Stimulated activated naive CD8-positive, alpha-beta T cell treated with anti-CD3 and anti-CD28 coated beads, Interleukin-15, amount 100 ng/mL, for 72 hours (primary cell): ENCODE results near the gene SPATS2.

ENCODE experiments used
- ATAC-seq: fragments of 150-1000 bp; cut with Tn5 transposase; 2 replicates; pipeline ENCODE4 v1.10.0; 2021; ENCODE audit warnings: mild to moderate bottlenecking, moderate library complexity
- DNase-seq, 2 donors: peaks; one replicate each; pipeline ENCODE4 v3.0.0; 2021 to 2022
- H3K27ac Mint-ChIP-seq, 2 donors: one replicate each; pipeline ENCODE4 v1.8.0; 2022; ENCODE audit warnings: mild to moderate bottlenecking in 2 of 2, mixed read lengths in 2 of 2, moderate library complexity in 2 of 2
- H3K27me3 Mint-ChIP-seq: one replicate; pipeline ENCODE4 v1.8.0; 2022; ENCODE audit warnings: mixed read lengths
- H3K4me1 Mint-ChIP-seq: one replicate; pipeline ENCODE4 v1.8.0; 2022; ENCODE audit warnings: mild to moderate bottlenecking, mixed read lengths
- H3K4me3 Mint-ChIP-seq, 2 donors: one replicate each; pipeline ENCODE4 v1.8.0; 2022; ENCODE audit warnings: mild to moderate bottlenecking in 2 of 2, mixed read lengths in 2 of 2, moderate library complexity in 1 of 2
- H3K9me3 Mint-ChIP-seq, 2 donors: one replicate each; pipeline ENCODE4 v1.8.0; 2022; ENCODE audit warnings: mixed read lengths in 2 of 2

SPATS2 gene

GRCh38 chr12:49549735-49550692 lies 182.8 kb downstream of the SPATS2 start:
- no peaks in the 10 kb centered on the region for H3K27me3 Mint-ChIP-seq
- ATAC-seq (no peak), DNase-seq (no peak)
- H3K9me3 Mint-ChIP-seq = no peaks in the 10 kb centered on the region
- peak overlapping the region; percentile 70 to 86 for H3K4me3 Mint-ChIP-seq
- H3K27ac Mint-ChIP-seq = no peak overlapping the region
- H3K4me1 Mint-ChIP-seq = peaks cover 36% of the 10 kb centered on the region

- no peak for ATAC-seq
- DNase-seq = no peak
- Mint-ChIP-seq H3K9me3 (no peaks in the 10 kb centered on the region), H3K27me3 (no peaks in the 10 kb centered on the region), H3K4me3 (no peak overlapping the region), H3K27ac (no peak overlapping the region), H3K4me1 (peaks cover 32% of the 10 kb centered on the region)
Observed at GRCh38 chr12:49550693-49551252, 183.5 kb downstream of the SPATS2 start.

GRCh38 chr12:49552014-49552413 lies 184.8 kb downstream of the SPATS2 start:
- Mint-ChIP-seq H3K4me3 (no peak overlapping the region), H3K27ac (no peak overlapping the region), H3K4me1 (peaks cover 42% of the 10 kb centered on the region), H3K9me3 (no peaks in the 10 kb centered on the region), H3K27me3 (no peaks in the 10 kb centered on the region)
- DNase-seq (no peak), ATAC-seq (no peak)

GRCh38 chr12:49552425-49552824 lies 185.2 kb downstream of the SPATS2 start:
- Mint-ChIP-seq H3K27ac (no peak overlapping the region), H3K4me1 (peaks cover 38% of the 10 kb centered on the region), H3K4me3 (no peak overlapping the region), H3K27me3 (no peaks in the 10 kb centered on the region), H3K9me3 (no peaks in the 10 kb centered on the region)
- no peak for ATAC-seq
- DNase-seq = no peak

- Mint-ChIP-seq H3K4me1 (peaks cover 33% of the 10 kb centered on the region), H3K27ac (peak overlapping the region in 1 of 2 donors; percentile 15), H3K27me3 (no peaks in the 10 kb centered on the region), H3K9me3 (no peaks in the 10 kb centered on the region), H3K4me3 (no peak overlapping the region)
- ATAC-seq (no peak), DNase-seq (no peak)
Observed at GRCh38 chr12:49552899-49553298, 185.6 kb downstream of the SPATS2 start.

GRCh38 chr12:49553512-49554088 lies 186.3 kb downstream of the SPATS2 start:
- Mint-ChIP-seq H3K27ac (no peak overlapping the region), H3K4me3 (no peak overlapping the region), H3K27me3 (no peaks in the 10 kb centered on the region), H3K9me3 (no peaks in the 10 kb centered on the region), H3K4me1 (peaks cover 30% of the 10 kb centered on the region)
- peak; percentile 70 for ATAC-seq
- DNase-seq = no peak

- no peak for ATAC-seq
Observed at GRCh38 chr12:49554266-49554665, 187.0 kb downstream of the SPATS2 start.

GRCh38 chr12:49555631-49556390 lies 188.5 kb downstream of the SPATS2 start:
- Mint-ChIP-seq H3K27me3 (no peaks in the 10 kb centered on the region), H3K4me3 (no peak overlapping the region), H3K27ac (no peak overlapping the region), H3K4me1 (peaks cover 34% of the 10 kb centered on the region), H3K9me3 (no peaks in the 10 kb centered on the region)
- ATAC-seq = peak; percentile 15
- no peak for DNase-seq

More at GRCh38 chr12:49554266-49554665, 187.0 kb downstream of the SPATS2 start:
- Mint-ChIP-seq H3K27ac (no peak overlapping the region), H3K9me3 (no peaks in the 10 kb centered on the region), H3K4me1 (peaks cover 27% of the 10 kb centered on the region), H3K4me3 (no peak overlapping the region), H3K27me3 (no peaks in the 10 kb centered on the region)
- DNase-seq = no peak

GRCh38 chr12:49556391-49557186 lies 189.3 kb downstream of the SPATS2 start:
- Mint-ChIP-seq H3K4me1 (peaks cover 42% of the 10 kb centered on the region), H3K27me3 (no peaks in the 10 kb centered on the region), H3K9me3 (no peaks in the 10 kb centered on the region), H3K4me3 (no peak overlapping the region), H3K27ac (peak overlapping the region in 1 of 2 donors; percentile 64)
- no peak for DNase-seq
- no peak for ATAC-seq

GRCh38 chr12:49557187-49557916 lies 190.1 kb downstream of the SPATS2 start:
- no peaks in the 10 kb centered on the region for H3K27me3 Mint-ChIP-seq
- peak overlapping the region in 1 of 2 donors; percentile 64 for H3K27ac Mint-ChIP-seq
- H3K9me3 Mint-ChIP-seq = no peaks in the 10 kb centered on the region
- ATAC-seq = no peak
- H3K4me1 Mint-ChIP-seq = peaks cover 50% of the 10 kb centered on the region
- H3K4me3 Mint-ChIP-seq = no peak overlapping the region
- DNase-seq = no peak

- no peaks in the 10 kb centered on the region for H3K9me3 Mint-ChIP-seq
- DNase-seq (no peak), ATAC-seq (no peak)
- H3K4me3 Mint-ChIP-seq = no peak overlapping the region
- H3K4me1 Mint-ChIP-seq = peaks cover 52% of the 10 kb centered on the region
- no peaks in the 10 kb centered on the region for H3K27me3 Mint-ChIP-seq
- no peak overlapping the region for H3K27ac Mint-ChIP-seq
Observed at GRCh38 chr12:49557917-49558215, 190.6 kb downstream of the SPATS2 start.

- Mint-ChIP-seq H3K27ac (no peak overlapping the region), H3K4me3 (no peak overlapping the region), H3K4me1 (peaks cover 47% of the 10 kb centered on the region)
Observed at GRCh38 chr12:49558526-49558925, 191.3 kb downstream of the SPATS2 start.

GRCh38 chr12:49559011-49559675 lies 191.9 kb downstream of the SPATS2 start:
- ATAC-seq (no peak), DNase-seq (no peak)
- Mint-ChIP-seq H3K27me3 (no peaks in the 10 kb centered on the region), H3K27ac (peak overlapping the region in 1 of 2 donors; percentile 4), H3K9me3 (no peaks in the 10 kb centered on the region), H3K4me1 (peaks cover 47% of the 10 kb centered on the region), H3K4me3 (no peak overlapping the region)

More at GRCh38 chr12:49558526-49558925, 191.3 kb downstream of the SPATS2 start:
- ATAC-seq = no peak
- H3K9me3 Mint-ChIP-seq = no peaks in the 10 kb centered on the region
- no peak for DNase-seq
- no peaks in the 10 kb centered on the region for H3K27me3 Mint-ChIP-seq

GRCh38 chr12:49560695-49561094 lies 193.4 kb downstream of the SPATS2 start:
- H3K27ac Mint-ChIP-seq = peak overlapping the region; percentile 44 to 55
- H3K4me3 Mint-ChIP-seq = no peak overlapping the region

More at GRCh38 chr12:49560695-49561094, 193.4 kb downstream of the SPATS2 start:
- DNase-seq (no peak), ATAC-seq (no peak)
- no peaks in the 10 kb centered on the region for H3K9me3 Mint-ChIP-seq
- H3K4me1 Mint-ChIP-seq = peaks cover 60% of the 10 kb centered on the region
- no peaks in the 10 kb centered on the region for H3K27me3 Mint-ChIP-seq
